Endothelial cell of umbilical vein (primary cell): Measurements from ENCODE around the gene RSBN1. TPM values are rescaled to one million over a fixed set of nuclear protein-coding genes. Genes with fewer than 3 reads are reported as not detected.

Experiments
- BruUV-seq: library from RNA; stranded (reverse); fragments of 400-500 nt; replicated peaks from 2 replicates; lab custom pipeline; 2021; lab: Mats Ljungman, UMichigan
- CTCF ChIA-PET: fragments of 300-600, 350-600 bp; sonication (Branson Sonifier 250); formaldehyde crosslinking; loops from one replicate; lab custom pipeline; 2021; ENCODE audit warnings: antibody characterized with exemption, inconsistent platforms; lab: Charles Lee
- POLR2A ChIA-PET: fragments of 300-600, 350-600 bp; sonication (Branson Sonifier 250); formaldehyde crosslinking; loops from one replicate; lab custom pipeline; 2021; ENCODE audit warnings: antibody characterized with exemption, inconsistent platforms; lab: Charles Lee
- DNase-seq: peaks from one replicate; pipeline ENCODE4 v3.0.0-alpha.2; 2011; ENCODE audit warnings: low read depth, low spot score
- FAIRE-seq: peaks from 2 replicates; lab custom pipeline; 2011; peaks lifted over from hg19 to GRCh38; lab: Jason Lieb, UNC
- H2AFZ ChIP-seq: 2 replicates; pipeline ENCODE4 v1.6.0; 2012; ENCODE audit warnings: low read depth, low read length, control low read depth, inconsistent platforms
- H3K27ac ChIP-seq: 2 replicates; pipeline ENCODE4 v1.5.1; 2011; ENCODE audit warnings: low read depth, mild to moderate bottlenecking, control low read depth, low read length, moderate library complexity; ENCODE audit not compliant: insufficient read depth
- H3K27me3 ChIP-seq, 2 experiments: 2 replicates each; pipeline versions ENCODE4 v1.6.0 to v1.6.1; 2011; ENCODE audit warnings: low read length in 2 of 2, mixed read lengths in 1 of 2; ENCODE audit not compliant: control insufficient read depth in 2 of 2, insufficient read depth in 2 of 2
- H3K36me3 ChIP-seq, 2 experiments: 2 replicates in 1 of 2; 3 replicates in 1 of 2; pipeline ENCODE4 v1.5.1; 2011; ENCODE audit warnings: low read length in 2 of 2, mild to moderate bottlenecking in 1 of 2, moderate library complexity in 1 of 2; ENCODE audit not compliant: control insufficient read depth in 2 of 2, insufficient read depth in 2 of 2; ENCODE audit errors: extremely low read depth in 1 of 2
- H3K4me1 ChIP-seq: 3 replicates; pipeline ENCODE4 v1.5.1; 2011; ENCODE audit warnings: mild to moderate bottlenecking, low read length; ENCODE audit not compliant: control insufficient read depth, insufficient read depth; ENCODE audit errors: extremely low read depth
- H3K4me2 ChIP-seq: 2 replicates; pipeline ENCODE4 v1.6.1; 2011; ENCODE audit warnings: low read length, control low read depth, mixed read lengths; ENCODE audit not compliant: insufficient read depth
- H3K4me3 ChIP-seq, 3 experiments: fragments of 200-600 bp in 1 of 3; sonication (generic), shearing (Covaris generic) in 1 of 3; replicated peaks in 1 of 3; 2 replicates each; pipeline ENCODE4 v1.5.1; 2011 to 2016; ENCODE audit warnings: control low read depth in 3 of 3, low read length in 3 of 3, mild to moderate bottlenecking in 2 of 3, inconsistent platforms in 1 of 3, low read depth in 1 of 3, moderate library complexity in 1 of 3; ENCODE audit not compliant: insufficient read depth in 1 of 3
- H3K79me2 ChIP-seq: 2 replicates; pipeline ENCODE4 v1.6.0; 2012; ENCODE audit warnings: low read length, inconsistent platforms; ENCODE audit not compliant: control insufficient read depth, insufficient read depth
- H3K9ac ChIP-seq: replicated peaks from 2 replicates; pipeline ENCODE3; 2011; ENCODE audit warnings: low read length, control low read depth; ENCODE audit not compliant: insufficient read depth; ENCODE audit errors: extremely low read depth
- H3K9me1 ChIP-seq: replicated peaks from 3 replicates; pipeline ENCODE4 v1.6.0; 2011; ENCODE audit warnings: mild to moderate bottlenecking, low read length; ENCODE audit not compliant: control insufficient read depth, insufficient read depth; ENCODE audit errors: extremely low read depth
- H3K9me3 ChIP-seq: replicated peaks from 2 replicates; pipeline ENCODE4 v1.5.1; 2012; ENCODE audit warnings: low read length, inconsistent platforms; ENCODE audit not compliant: control insufficient read depth, insufficient read depth
- H4K20me1 ChIP-seq: replicated peaks from 2 replicates; pipeline ENCODE3; 2011; ENCODE audit warnings: mild to moderate bottlenecking, low read length; ENCODE audit not compliant: control insufficient read depth, insufficient read depth; ENCODE audit errors: extremely low read depth
- CTCF ChIP-seq, 2 donors: IDR thresholded peaks; 1 replicate in 1 of 2; 2 replicates in 1 of 2; pipeline ENCODE4 v1.5.1; 2011; ENCODE audit warnings: low read length in 2 of 2, mild to moderate bottlenecking in 2 of 2, moderate library complexity in 2 of 2, control low read depth in 1 of 2, inconsistent platforms in 1 of 2, low read depth in 1 of 2; ENCODE audit not compliant: insufficient read depth in 1 of 2; ENCODE audit errors: extremely low read depth in 1 of 2
- EZH2 ChIP-seq: IDR thresholded peaks from 2 replicates; pipeline ENCODE4 v1.6.1; 2012; ENCODE audit warnings: borderline replicate concordance, low read depth, mild to moderate bottlenecking, moderate library complexity, low read length, inconsistent platforms; ENCODE audit not compliant: severe bottlenecking
- FOS ChIP-seq: IDR thresholded peaks from 2 replicates; pipeline ENCODE4 v1.6.1; 2011; ENCODE audit warnings: mild to moderate bottlenecking, low read length, moderate library complexity, borderline replicate concordance; ENCODE audit not compliant: insufficient read depth
- GATA2 ChIP-seq: IDR thresholded peaks from 2 replicates; pipeline ENCODE4 v1.7.0; 2011; ENCODE audit warnings: low read depth, mild to moderate bottlenecking, moderate library complexity, mixed read lengths, low read length; ENCODE audit not compliant: insufficient read length, insufficient read depth
- JUN ChIP-seq: IDR thresholded peaks from 2 replicates; pipeline ENCODE4 v1.6.1; 2011; ENCODE audit warnings: borderline replicate concordance, low read depth; ENCODE audit not compliant: insufficient read length, insufficient read depth
- MYC ChIP-seq: IDR thresholded peaks from one replicate; pipeline ENCODE4 v1.6.1; 2011; ENCODE audit warnings: mild to moderate bottlenecking, low read depth, low read length
- POLR2A ChIP-seq: IDR thresholded peaks from 2 replicates; pipeline ENCODE4 v1.6.1; 2012; ENCODE audit warnings: low read depth, mild to moderate bottlenecking, control low read depth, low read length
- POLR2AphosphoS5 ChIP-seq: IDR thresholded peaks from 2 replicates; pipeline ENCODE4 v1.6.1; 2012; ENCODE audit warnings: low read depth, mild to moderate bottlenecking, control low read depth, low read length, moderate library complexity; ENCODE audit not compliant: insufficient read depth
- dilution Hi-C: fragments of 300-500 bp; cut with MboI; formaldehyde crosslinking; loops from one replicate; pipeline ENCODE4 v1.15.0; 2019; ENCODE audit warnings: low sequenced_read_pairs; ENCODE audit not compliant: extremely low pct_ligation_motif_present
- intact Hi-C: fragments of 100-400 bp; cut with micrococcal nuclease; formaldehyde crosslinking; loops from one replicate; pipeline ENCODE4 v1.10.0; 2022
- polyA plus RNA-seq, 4 experiments: library from polyadenylated mRNA; depleted of rRNA in 3 of 4; stranded (reverse) in 3 of 4; unstranded in 1 of 4; fragments of >200 nt; gene quantifications; 2 replicates each; pipeline versions ENCODE4 v1.2.1 to v1.2.3, GENCODE V29; 2011 to 2012; ENCODE audit warnings: missing spikeins in 1 of 4
- total RNA-seq: library from RNA; stranded (reverse); gene quantifications from 2 replicates; pipeline ENCODE4 v1.2.3, GENCODE V29; 2021
- TF ChIP-seq, protein P1 (sequence below): IDR thresholded peaks from 2 replicates; pipeline ENCODE4 v1.6.1; 2011; ENCODE audit not compliant: insufficient read depth, insufficient read length

RSBN1 gene
- total and polyA plus RNA-seq, 2 donors (not counting 3 experiments of a cell fraction or from before 2014, with no cell fraction given), result 4.0 to 13.4 TPM

GRCh38 chr1:113818578-113818977 is 6.3 kb upstream of the RSBN1 start:
- Histone ChIP-seq H3K36me3 (no peaks in the 10 kb centered on the region), H3K27ac (no peak overlapping the region), H3K4me2 (no peak overlapping the region), H2AFZ (no peak overlapping the region), H3K4me1 (no peaks in the 10 kb centered on the region), H3K4me3 (no peak overlapping the region), H3K79me2 (no peaks in the 10 kb centered on the region), H3K9me3 (no peaks in the 10 kb centered on the region), H4K20me1 (no peaks in the 10 kb centered on the region), H3K27me3 (no peaks in the 10 kb centered on the region), H3K9ac (no peak overlapping the region), H3K9me1 (no peaks in the 10 kb centered on the region)
- no peak for TF ChIP-seq POLR2A
- TF ChIP-seq, protein P1, sequence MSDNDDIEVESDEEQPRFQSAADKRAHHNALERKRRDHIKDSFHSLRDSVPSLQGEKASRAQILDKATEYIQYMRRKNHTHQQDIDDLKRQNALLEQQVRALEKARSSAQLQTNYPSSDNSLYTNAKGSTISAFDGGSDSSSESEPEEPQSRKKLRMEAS, result no peak
- no peak for TF ChIP-seq GATA2
- no peak for TF ChIP-seq JUN
- TF ChIP-seq EZH2, result no peak
- TF ChIP-seq FOS, result no peak
- TF ChIP-seq POLR2AphosphoS5, result no peak
- no peak for TF ChIP-seq MYC
- TF ChIP-seq CTCF (IDR thresholded peaks at IDR 0.05; ENCODE audit: extremely low read depth in 1 of 2, insufficient read depth in 1 of 2, low read depth in 1 of 2, low read length in 2 of 2), result no peak
- no TSS peak for BruUV-seq
- no peak for FAIRE-seq
- no peak for DNase-seq
- dilution Hi-C loops (no loop called here), intact Hi-C loops (no loop called here)
- POLR2A ChIA-PET, result no interaction called here
- CTCF ChIA-PET, result interaction anchor here (1.6 kb wide), 1 partner anchor 17 kb away, joined by 4 read pairs; no protein-coding TSS in a partner anchor
